GM18520 (cell line): ENCODE results near the gene HOMER3.

ENCODE experiments used
- ATAC-seq: cut with Tn5 transposase; IDR thresholded peaks from one replicate; pipeline ENCODE4 v1.9.1; 2021; ENCODE audit not compliant: unreplicated experiment

Gene HOMER3

DNA sequence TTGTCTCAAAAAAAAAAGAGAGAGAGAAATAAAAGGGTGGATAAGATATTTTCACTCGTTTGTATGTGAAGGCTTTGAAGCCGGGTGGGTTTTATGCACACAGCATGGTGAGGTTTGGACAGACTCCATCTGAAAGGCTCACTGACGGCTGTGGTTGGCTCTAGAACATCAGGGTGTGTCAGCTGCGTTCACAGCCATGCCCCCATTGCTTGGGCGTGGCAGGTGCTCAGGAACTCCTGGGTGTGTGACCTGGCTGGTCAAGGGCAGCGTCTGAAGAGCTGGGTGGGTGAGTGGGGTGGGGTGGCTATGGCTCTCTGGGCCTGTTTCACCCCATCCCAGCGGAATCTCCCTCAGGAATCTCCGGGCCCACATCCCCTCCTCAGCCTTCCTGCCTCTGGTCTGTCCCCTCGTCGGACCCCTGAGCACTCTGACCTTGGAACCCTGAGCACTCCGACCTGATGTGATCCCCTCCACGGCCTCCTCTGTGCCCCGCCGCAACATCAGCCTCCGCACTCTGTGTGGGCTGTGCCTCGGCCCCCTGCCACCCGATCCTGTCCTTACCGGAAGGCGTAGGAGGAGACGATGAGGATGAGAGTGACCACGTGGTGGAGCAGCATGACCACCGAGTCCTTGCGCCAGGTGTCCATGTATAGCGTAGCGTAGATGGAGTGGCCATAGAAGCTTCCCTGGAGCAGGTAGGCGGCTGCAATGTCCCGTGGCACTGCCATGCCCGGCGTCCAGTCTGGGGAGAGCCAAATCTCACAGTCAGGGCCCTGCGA is 57.3 kb downstream of the HOMER3 start:
- ATAC-seq, result no peak

DNA sequence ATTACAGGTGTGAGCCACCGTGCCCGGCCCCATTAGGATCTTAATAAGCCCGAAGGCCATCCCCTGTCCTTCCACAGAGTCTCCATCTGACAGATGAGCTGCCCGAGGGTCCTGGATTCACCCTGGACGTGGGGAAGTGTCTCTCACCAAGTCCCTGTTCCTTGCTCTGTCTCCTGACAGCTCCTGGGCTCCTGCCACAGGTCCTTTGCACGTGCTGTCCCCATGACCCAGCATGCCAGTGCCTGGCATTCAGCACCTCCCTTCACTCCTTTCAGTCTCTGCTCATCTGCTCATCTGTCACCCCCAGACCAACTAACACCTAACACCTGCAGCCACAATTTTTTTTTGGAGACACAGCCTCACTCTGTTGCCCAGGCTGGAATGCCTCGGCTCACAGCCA is 59.5 kb downstream of the HOMER3 start:
- no peak for ATAC-seq

DNA sequence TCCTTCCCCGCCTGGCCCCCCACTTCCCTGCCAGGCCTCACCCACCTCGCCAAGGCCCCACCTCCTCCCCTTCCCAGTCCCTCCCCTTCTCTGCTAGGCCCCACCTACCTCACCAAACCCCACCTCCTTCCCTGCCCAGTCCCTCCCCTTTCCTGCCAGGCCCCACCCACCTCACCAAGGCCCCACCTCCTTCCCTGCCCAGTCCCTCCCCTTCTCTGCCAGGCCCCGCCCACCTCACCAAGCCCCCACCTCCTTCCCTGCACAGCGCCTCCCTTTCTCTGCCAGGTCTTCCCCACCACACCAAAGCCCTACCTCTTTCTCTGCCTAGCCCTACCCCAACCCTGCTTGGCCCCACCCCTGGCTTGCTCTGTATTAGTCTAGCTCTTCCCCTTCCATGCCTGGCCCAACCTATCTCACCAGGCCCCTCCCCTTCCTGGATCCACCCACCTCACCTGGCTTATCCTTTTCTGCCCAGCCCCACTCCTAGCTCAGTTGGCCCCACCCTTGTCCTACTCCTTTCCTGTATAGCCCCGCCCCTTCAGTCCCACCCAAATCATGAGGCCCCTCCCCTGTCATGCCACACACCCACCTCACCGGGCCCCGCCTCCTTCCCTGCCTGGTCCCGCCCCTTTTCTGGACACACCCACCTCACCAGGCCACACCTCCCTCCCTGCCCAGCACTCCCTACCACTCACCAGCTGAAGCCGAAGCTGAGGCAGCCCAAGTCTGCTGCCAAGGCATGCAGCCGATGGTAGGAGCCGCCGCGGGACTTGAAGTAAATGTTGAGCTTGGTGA is 61.2 kb downstream of the HOMER3 start:
- no peak for ATAC-seq
